Mucosa of gallbladder (tissue), 1 donor: ENCODE data around the gene HIVEP3. TPM values are rescaled to one million over a fixed set of nuclear protein-coding genes. Genes with fewer than 3 reads are reported as not detected.
"Not testable (repeated sequence)": the region's sequence is repeated elsewhere in the genome, so short reads cannot be mapped to it uniquely, and the experiment has no call there.

ENCODE experiments used
- DNase-seq: peaks from one replicate; pipeline ENCODE4 v3.0.0-alpha.2; 2020; ENCODE audit warnings: low spot score
- total RNA-seq: library from RNA; stranded (reverse); gene quantifications from one replicate; pipeline ENCODE4 v1.2.1, GENCODE V29; 2021
- donor health status: DM: no; HTN: no; CAD: no.

HIVEP3 gene
- total RNA-seq = 8.7 TPM

- DNase-seq = no peak
Observed at GRCh38 chr1:41918450-41919043, at the start of gene HIVEP3. Gene HIVEP3, minus strand, starts transcription at chr1:41918922.

GRCh38 chr1:41964400-41964799 lies 45.7 kb upstream of the HIVEP3 start:
- DNase-seq = no peak

- DNase-seq = no peak
Observed at GRCh38 chr1:41963636-41964035, 44.9 kb upstream of the HIVEP3 start.

GRCh38 chr1:41958015-41958673 lies 39.4 kb upstream of the HIVEP3 start:
- DNase-seq = no peak

- no peak for DNase-seq
Observed at GRCh38 chr1:41957568-41957967, 38.8 kb upstream of the HIVEP3 start.

GRCh38 chr1:41955461-41956159 lies 36.9 kb upstream of the HIVEP3 start:
- peak; percentile 17 for DNase-seq

- DNase-seq = no peak
Observed at GRCh38 chr1:41954533-41954944, 35.8 kb upstream of the HIVEP3 start.

GRCh38 chr1:41953291-41953690 lies 34.6 kb upstream of the HIVEP3 start:
- DNase-seq = no peak

- no peak for DNase-seq
Observed at GRCh38 chr1:41952208-41952607, 33.5 kb upstream of the HIVEP3 start.

- DNase-seq = not testable (repeated sequence)
Observed at GRCh38 chr1:41951492-41951891, 32.8 kb upstream of the HIVEP3 start.

GRCh38 chr1:41950820-41951219 lies 32.1 kb upstream of the HIVEP3 start:
- DNase-seq = no peak

- not testable (repeated sequence) for DNase-seq
Observed at GRCh38 chr1:41945946-41946345, 27.2 kb upstream of the HIVEP3 start.

- no peak for DNase-seq
Observed at GRCh38 chr1:41943717-41944116, 25.0 kb upstream of the HIVEP3 start.

- DNase-seq = no peak
Observed at GRCh38 chr1:41942278-41942677, 23.6 kb upstream of the HIVEP3 start.

- DNase-seq = no peak
Observed at GRCh38 chr1:41941381-41941780, 22.7 kb upstream of the HIVEP3 start.

- no peak for DNase-seq
Observed at GRCh38 chr1:41939194-41939593, 20.5 kb upstream of the HIVEP3 start.

GRCh38 chr1:41936107-41936506 lies 17.4 kb upstream of the HIVEP3 start:
- DNase-seq = no peak

GRCh38 chr1:41935226-41935625 lies 16.5 kb upstream of the HIVEP3 start:
- no peak for DNase-seq

GRCh38 chr1:41933106-41933505 lies 14.4 kb upstream of the HIVEP3 start:
- no peak for DNase-seq

- no peak for DNase-seq
Observed at GRCh38 chr1:41931578-41931977, 12.9 kb upstream of the HIVEP3 start.

- no peak for DNase-seq
Observed at GRCh38 chr1:41927118-41927517, 8.4 kb upstream of the HIVEP3 start.

GRCh38 chr1:41925712-41926111 lies 7.0 kb upstream of the HIVEP3 start:
- DNase-seq = no peak

GRCh38 chr1:41924911-41925310 lies 6.2 kb upstream of the HIVEP3 start:
- no peak for DNase-seq
